GM21381 (cell line): Measurements from ENCODE around the gene TRIM46.
"Not testable (repeated sequence)": the region's sequence is repeated elsewhere in the genome, so short reads cannot be mapped to it uniquely, and the experiment has no call there.

ENCODE experiments used
- ATAC-seq: cut with Tn5 transposase; IDR thresholded peaks from one replicate; pipeline ENCODE4 v1.9.1; 2021; ENCODE audit warnings: mild to moderate bottlenecking, moderate library complexity; ENCODE audit not compliant: unreplicated experiment

TRIM46 gene

GRCh38 chr1:155205035-155205434 is 31.4 kb downstream of the TRIM46 start:
- no peak for ATAC-seq

- no peak for ATAC-seq
These were observed 32.4 kb downstream of the TRIM46 start for GRCh38 chr1:155205969-155206593.

- ATAC-seq, result no peak
These were observed 33.5 kb downstream of the TRIM46 start for GRCh38 chr1:155206891-155207805.

- ATAC-seq, result no peak
These were observed 34.3 kb downstream of the TRIM46 start, which contains the start of gene THBS3 for GRCh38 chr1:155207806-155208540. Gene THBS3, minus strand, starts transcription at chr1:155207897. Its CDS starts 21 bp downstream, at chr1:155207876.

GRCh38 chr1:155208541-155209311 is 35.1 kb downstream of the TRIM46 start, which contains the start of gene MTX1:
Gene MTX1, plus strand, starts transcription at chr1:155208695. Its CDS starts 110 bp downstream, at chr1:155208805.
- peak; percentile 60 for ATAC-seq

GRCh38 chr1:155209312-155209721 is 35.7 kb downstream of the TRIM46 start:
- no peak for ATAC-seq

GRCh38 chr1:155210314-155211104 is 36.9 kb downstream of the TRIM46 start:
- no peak for ATAC-seq

- ATAC-seq, result not testable (repeated sequence)
These were observed 37.9 kb downstream of the TRIM46 start for GRCh38 chr1:155211381-155212050.

GRCh38 chr1:155212051-155212440 is 38.4 kb downstream of the TRIM46 start:
- not testable (repeated sequence) for ATAC-seq

- ATAC-seq, result not testable (repeated sequence)
These were observed 41.1 kb downstream of the TRIM46 start for GRCh38 chr1:155214702-155215101.

- ATAC-seq, result no peak
These were observed 45.4 kb downstream of the TRIM46 start for GRCh38 chr1:155218854-155219591.

GRCh38 chr1:155219592-155220031 is 46.0 kb downstream of the TRIM46 start:
- ATAC-seq, result no peak

- ATAC-seq, result not testable (repeated sequence)
These were observed 46.7 kb downstream of the TRIM46 start for GRCh38 chr1:155220211-155220965.

GRCh38 chr1:155223047-155223446 is 49.4 kb downstream of the TRIM46 start:
- ATAC-seq, result no peak

GRCh38 chr1:155225404-155225759 is 51.7 kb downstream of the TRIM46 start:
- ATAC-seq, result not testable (repeated sequence)

GRCh38 chr1:155226188-155226909 is 52.7 kb downstream of the TRIM46 start:
- ATAC-seq, result peak; percentile 27

- ATAC-seq, result peak; percentile 21
These were observed 53.2 kb downstream of the TRIM46 start for GRCh38 chr1:155226910-155227260.
